Caco-2 (cell line): Measurements from ENCODE around the gene RXRA. TPM values are rescaled to one million over a fixed set of nuclear protein-coding genes. Genes with fewer than 3 reads are reported as not detected.

Experiments
- BruUV-seq: library from RNA; stranded (reverse); fragments of 400-500 nt; replicated peaks from 2 replicates; lab custom pipeline; 2021; lab: Mats Ljungman, UMichigan
- CTCF ChIA-PET: fragments of 300-600 bp; sonication (Branson Sonifier 250); formaldehyde crosslinking; loops from one replicate; lab custom pipeline; 2022; ENCODE audit warnings: antibody characterized with exemption; lab: Charles Lee
- POLR2A ChIA-PET: fragments of 300-600 bp; sonication (Branson Sonifier 250); formaldehyde crosslinking; loops from one replicate; lab custom pipeline; 2022; ENCODE audit warnings: antibody characterized with exemption; lab: Charles Lee
- DNase-seq, 2 experiments: peaks; one replicate each; pipeline versions ENCODE4 v3.0.0 to v3.0.0-alpha.2; 2020 to 2022
- H3K27me3 ChIP-seq: replicated peaks from 2 replicates; pipeline ENCODE4 v1.6.0; 2011; ENCODE audit warnings: low read length; ENCODE audit not compliant: control insufficient read depth, insufficient read depth
- H3K36me3 ChIP-seq: 2 replicates; pipeline ENCODE4 v1.5.1; 2011; ENCODE audit warnings: low read length; ENCODE audit not compliant: control insufficient read depth, insufficient read depth
- H3K4me1 ChIP-seq: fragments of 250-450 bp; sonication (Bioruptor Pico); 2 replicates; pipeline ENCODE4 v1.5.1; 2020; ENCODE audit warnings: mild to moderate bottlenecking
- H3K4me3 ChIP-seq: 2 replicates; pipeline ENCODE4 v1.5.1; 2011; ENCODE audit warnings: low read depth, mild to moderate bottlenecking, control low read depth, low read length
- H3K9me3 ChIP-seq: fragments of 250-450 bp; sonication (Bioruptor Pico); 2 replicates; pipeline ENCODE4 v1.5.1; 2020; ENCODE audit warnings: mild to moderate bottlenecking, moderate library complexity
- H3K27ac Mint-ChIP-seq: one replicate; pipeline ENCODE4 v1.8.0; 2022; ENCODE audit warnings: mixed read lengths; ENCODE audit not compliant: unreplicated experiment
- H3K27me3 Mint-ChIP-seq: one replicate; pipeline ENCODE4 v1.8.0; 2022; ENCODE audit warnings: mixed read lengths; ENCODE audit not compliant: insufficient read depth, unreplicated experiment
- H3K36me3 Mint-ChIP-seq: one replicate; pipeline ENCODE4 v1.8.0; 2022; ENCODE audit warnings: mild to moderate bottlenecking, mixed read lengths; ENCODE audit not compliant: insufficient read depth, unreplicated experiment
- H3K4me1 Mint-ChIP-seq: one replicate; pipeline ENCODE4 v1.8.0; 2022; ENCODE audit warnings: low read depth, mixed read lengths; ENCODE audit not compliant: unreplicated experiment
- H3K4me3 Mint-ChIP-seq: one replicate; pipeline ENCODE4 v1.8.0; 2022; ENCODE audit warnings: mild to moderate bottlenecking, moderate library complexity, mixed read lengths; ENCODE audit not compliant: unreplicated experiment
- H3K9me3 Mint-ChIP-seq: one replicate; pipeline ENCODE4 v1.8.0; 2022; ENCODE audit warnings: mixed read lengths; ENCODE audit not compliant: unreplicated experiment
- CTCF ChIP-seq, 2 experiments: fragments of 200-600 bp in 1 of 2; IDR thresholded peaks; 1 replicate in 1 of 2; 2 replicates in 1 of 2; pipeline versions ENCODE4 v1.5.1 to v1.8.0; 2011 to 2022; ENCODE audit warnings: antibody characterized with exemption in 1 of 2, control low read depth in 1 of 2, inconsistent platforms in 1 of 2, low read depth in 1 of 2, low read length in 1 of 2, mild to moderate bottlenecking in 1 of 2, moderate library complexity in 1 of 2; ENCODE audit not compliant: insufficient read depth in 1 of 2, severe bottlenecking in 1 of 2, unreplicated experiment in 1 of 2
- intact Hi-C: fragments of 100-400 bp; cut with micrococcal nuclease; formaldehyde crosslinking; loops from one replicate; pipeline ENCODE4 v1.10.0; 2022; ENCODE audit not compliant: unreplicated experiment
- total RNA-seq: library from RNA; stranded (reverse); gene quantifications from 2 replicates; pipeline ENCODE4 v1.2.3, GENCODE V29; 2022

Gene RXRA
- total RNA-seq, 1 experiment from 2014 or later, result 69.1 TPM

- Histone ChIP-seq H3K36me3 (no peaks in the 10 kb centered on the region; the same call in 1 of the 2 replicates), H3K4me1 (no peaks in the 10 kb centered on the region), H3K4me3 (no peak overlapping the region), H3K27me3 (no peaks in the 10 kb centered on the region), H3K9me3 (no peaks in the 10 kb centered on the region)
- Mint-ChIP-seq H3K4me3 (no peak overlapping the region), H3K27me3 (no peaks in the 10 kb centered on the region), H3K4me1 (peaks cover 7% of the 10 kb centered on the region), H3K27ac (no peak overlapping the region), H3K9me3 (peaks cover 10% of the 10 kb centered on the region), H3K36me3 (peaks cover 17% of the 10 kb centered on the region)
- no peak for DNase-seq
- intact Hi-C loops, result no loop called here
- POLR2A ChIA-PET, result no interaction called here
- CTCF ChIA-PET, result no interaction called here
- no peak for TF ChIP-seq CTCF (IDR thresholded peaks at IDR 0.05; ENCODE audit: insufficient read depth in 1 of 2, low read depth in 1 of 2, low read length in 1 of 2, severe bottlenecking in 1 of 2, unreplicated experiment in 1 of 2)
- no TSS peak for BruUV-seq
Observed at GRCh38 chr9:134390537-134390936, 64.3 kb downstream of the RXRA start.

- Mint-ChIP-seq H3K9me3 (peaks cover 10% of the 10 kb centered on the region), H3K27me3 (no peaks in the 10 kb centered on the region), H3K4me1 (peaks cover 7% of the 10 kb centered on the region), H3K36me3 (peaks cover 17% of the 10 kb centered on the region), H3K4me3 (no peak overlapping the region), H3K27ac (no peak overlapping the region)
- POLR2A ChIA-PET, result no interaction called here
- no TSS peak for BruUV-seq
- CTCF ChIA-PET, result no interaction called here
- no peak for TF ChIP-seq CTCF (IDR thresholded peaks at IDR 0.05; ENCODE audit: insufficient read depth in 1 of 2, low read depth in 1 of 2, low read length in 1 of 2, severe bottlenecking in 1 of 2, unreplicated experiment in 1 of 2)
- no peaks in the 10 kb centered on the region; the same call in 1 of the 2 replicates for H3K36me3 ChIP-seq
- H3K9me3 ChIP-seq, result no peaks in the 10 kb centered on the region
- H3K27me3 ChIP-seq, result no peaks in the 10 kb centered on the region
- intact Hi-C loops, result no loop called here
- H3K4me3 ChIP-seq, result no peak overlapping the region
- H3K4me1 ChIP-seq, result no peaks in the 10 kb centered on the region
- DNase-seq, result no peak
Observed at GRCh38 chr9:134390947-134391318, 64.7 kb downstream of the RXRA start.

GRCh38 chr9:134391319-134392231 is 65.3 kb downstream of the RXRA start:
- Histone ChIP-seq H3K4me1 (no peaks in the 10 kb centered on the region), H3K9me3 (no peaks in the 10 kb centered on the region), H3K4me3 (no peak overlapping the region), H3K36me3 (no peaks in the 10 kb centered on the region; the same call in 1 of the 2 replicates), H3K27me3 (no peaks in the 10 kb centered on the region)
- no peak for TF ChIP-seq CTCF (IDR thresholded peaks at IDR 0.05; ENCODE audit: insufficient read depth in 1 of 2, low read depth in 1 of 2, low read length in 1 of 2, severe bottlenecking in 1 of 2, unreplicated experiment in 1 of 2)
- no peak for DNase-seq
- Mint-ChIP-seq H3K9me3 (peaks cover 10% of the 10 kb centered on the region), H3K27ac (no peak overlapping the region), H3K4me1 (peaks cover 7% of the 10 kb centered on the region), H3K36me3 (peaks cover 17% of the 10 kb centered on the region), H3K4me3 (no peak overlapping the region), H3K27me3 (no peaks in the 10 kb centered on the region)
- POLR2A ChIA-PET, result no interaction called here
- CTCF ChIA-PET, result no interaction called here
- intact Hi-C loops, result no loop called here
- BruUV-seq, result no TSS peak
